Calu3 (cell line): Measurements from ENCODE around the gene ABCG5. TPM values are rescaled to one million over a fixed set of nuclear protein-coding genes. Genes with fewer than 3 reads are reported as not detected.
A peak's percentile ranks its signal among the peaks of the same experiment; 100 is the strongest.

Source experiments
- BruUV-seq: library from RNA; stranded (reverse); fragments of 400-500 nt; replicated peaks from 2 replicates; lab custom pipeline; 2021; lab: Mats Ljungman, UMichigan
- CTCF ChIA-PET: fragments of 300-600 bp; sonication (Branson Sonifier 250); formaldehyde crosslinking; loops from one replicate; lab custom pipeline; 2022; ENCODE audit warnings: antibody characterized with exemption; lab: Charles Lee
- DNase-seq: peaks from one replicate; pipeline ENCODE4 v3.0.0; 2022
- H3K27ac Mint-ChIP-seq: one replicate; pipeline ENCODE4 v1.8.0; 2022; ENCODE audit warnings: mixed read lengths; ENCODE audit not compliant: unreplicated experiment
- H3K27me3 Mint-ChIP-seq: one replicate; pipeline ENCODE4 v1.8.0; 2022; ENCODE audit warnings: mixed read lengths; ENCODE audit not compliant: unreplicated experiment
- H3K36me3 Mint-ChIP-seq: one replicate; pipeline ENCODE4 v1.8.0; 2022; ENCODE audit warnings: mild to moderate bottlenecking, moderate library complexity, mixed read lengths; ENCODE audit not compliant: insufficient read depth, unreplicated experiment
- H3K4me1 Mint-ChIP-seq: one replicate; pipeline ENCODE4 v1.8.0; 2022; ENCODE audit warnings: mild to moderate bottlenecking, low read depth, mixed read lengths; ENCODE audit not compliant: unreplicated experiment
- H3K4me3 Mint-ChIP-seq: one replicate; pipeline ENCODE4 v1.8.0; 2022; ENCODE audit warnings: mild to moderate bottlenecking, low read depth, moderate library complexity, mixed read lengths; ENCODE audit not compliant: unreplicated experiment
- H3K9me3 Mint-ChIP-seq: one replicate; pipeline ENCODE4 v1.8.0; 2022; ENCODE audit warnings: low read depth, mixed read lengths; ENCODE audit not compliant: unreplicated experiment
- intact Hi-C: fragments of 100-400 bp; cut with micrococcal nuclease; formaldehyde crosslinking; loops from one replicate; pipeline ENCODE4 v1.10.0; 2022; ENCODE audit not compliant: unreplicated experiment
- total RNA-seq: library from RNA; stranded (reverse); gene quantifications from 2 replicates; pipeline ENCODE4 v1.2.3, GENCODE V29; 2022
- TF ChIP-seq, protein P1 (sequence below): fragments of 200-600 bp; IDR thresholded peaks from one replicate; pipeline ENCODE4 v1.8.0; 2022; ENCODE audit warnings: antibody characterized with exemption; ENCODE audit not compliant: unreplicated experiment

The ABCG5 gene
- total RNA-seq, 1 experiment from 2014 or later = 0.66 TPM

DNA sequence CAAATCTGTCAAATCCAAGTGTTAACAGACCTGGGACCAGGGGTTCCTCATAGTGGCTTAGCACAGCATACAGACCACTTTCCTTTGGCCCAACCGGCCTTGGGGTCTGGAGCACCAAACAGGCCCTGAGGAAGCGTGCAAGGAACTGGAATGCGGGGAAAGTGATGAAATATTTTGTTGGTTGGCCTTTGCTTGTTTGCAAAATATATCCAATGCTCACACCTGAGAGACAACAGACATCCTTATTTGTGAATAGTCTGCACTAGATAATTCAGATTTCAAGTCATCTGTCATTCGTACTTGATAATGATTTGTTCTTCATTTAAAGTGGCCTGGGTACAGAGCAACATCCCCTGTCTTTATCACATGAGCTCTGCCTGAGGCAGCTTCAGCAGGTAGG is 43.7 kb upstream of the ABCG5 start:
- no peaks in the 10 kb centered on the region for H3K27me3 Mint-ChIP-seq
- BruUV-seq = TSS peak; percentile 4
- H3K36me3 Mint-ChIP-seq = peaks cover 25% of the 10 kb centered on the region
- TF ChIP-seq, protein P1, sequence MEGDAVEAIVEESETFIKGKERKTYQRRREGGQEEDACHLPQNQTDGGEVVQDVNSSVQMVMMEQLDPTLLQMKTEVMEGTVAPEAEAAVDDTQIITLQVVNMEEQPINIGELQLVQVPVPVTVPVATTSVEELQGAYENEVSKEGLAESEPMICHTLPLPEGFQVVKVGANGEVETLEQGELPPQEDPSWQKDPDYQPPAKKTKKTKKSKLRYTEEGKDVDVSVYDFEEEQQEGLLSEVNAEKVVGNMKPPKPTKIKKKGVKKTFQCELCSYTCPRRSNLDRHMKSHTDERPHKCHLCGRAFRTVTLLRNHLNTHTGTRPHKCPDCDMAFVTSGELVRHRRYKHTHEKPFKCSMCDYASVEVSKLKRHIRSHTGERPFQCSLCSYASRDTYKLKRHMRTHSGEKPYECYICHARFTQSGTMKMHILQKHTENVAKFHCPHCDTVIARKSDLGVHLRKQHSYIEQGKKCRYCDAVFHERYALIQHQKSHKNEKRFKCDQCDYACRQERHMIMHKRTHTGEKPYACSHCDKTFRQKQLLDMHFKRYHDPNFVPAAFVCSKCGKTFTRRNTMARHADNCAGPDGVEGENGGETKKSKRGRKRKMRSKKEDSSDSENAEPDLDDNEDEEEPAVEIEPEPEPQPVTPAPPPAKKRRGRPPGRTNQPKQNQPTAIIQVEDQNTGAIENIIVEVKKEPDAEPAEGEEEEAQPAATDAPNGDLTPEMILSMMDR = no peak
- H3K4me3 Mint-ChIP-seq = no peak overlapping the region
- intact Hi-C loops = loop anchor here (10.0 kb wide), 1 partner anchor 278 kb away; no protein-coding TSS in a partner anchor
- no peak for DNase-seq
- no peaks in the 10 kb centered on the region for H3K9me3 Mint-ChIP-seq
- CTCF ChIA-PET = no interaction called here
- no peaks in the 10 kb centered on the region for H3K4me1 Mint-ChIP-seq
- H3K27ac Mint-ChIP-seq = no peak overlapping the region

DNA sequence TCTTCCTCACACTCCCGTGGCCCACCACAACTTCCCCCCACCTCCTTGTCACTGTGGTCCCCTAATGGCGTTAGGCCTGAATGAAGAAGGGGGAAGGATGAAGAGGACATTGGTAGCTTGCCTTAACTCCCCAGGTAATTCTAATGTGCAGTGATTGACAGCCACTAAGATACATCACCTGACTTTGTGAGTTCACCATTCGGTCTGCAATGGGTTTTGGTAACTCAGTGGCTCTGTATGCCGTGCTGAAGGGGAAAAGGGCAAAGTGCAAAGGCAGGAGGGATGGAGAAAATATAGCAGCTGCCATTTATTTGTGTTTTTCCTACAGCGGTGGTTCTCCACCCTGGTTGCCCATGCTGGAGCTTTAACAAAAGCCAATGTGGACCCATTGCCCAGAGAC is 42.3 kb upstream of the ABCG5 start:
- no peaks in the 10 kb centered on the region for H3K4me1 Mint-ChIP-seq
- no peak overlapping the region for H3K4me3 Mint-ChIP-seq
- no peak for DNase-seq
- TF ChIP-seq, protein P1 = no peak
- CTCF ChIA-PET = no interaction called here
- BruUV-seq = no TSS peak
- no peaks in the 10 kb centered on the region for H3K9me3 Mint-ChIP-seq
- peaks cover 14% of the 10 kb centered on the region for H3K36me3 Mint-ChIP-seq
- peaks cover 8% of the 10 kb centered on the region for H3K27me3 Mint-ChIP-seq
- intact Hi-C loops = loop anchor here (10.0 kb wide), 1 partner anchor 276 kb away; no protein-coding TSS in a partner anchor
- peak overlapping the region; percentile 17 for H3K27ac Mint-ChIP-seq

DNA sequence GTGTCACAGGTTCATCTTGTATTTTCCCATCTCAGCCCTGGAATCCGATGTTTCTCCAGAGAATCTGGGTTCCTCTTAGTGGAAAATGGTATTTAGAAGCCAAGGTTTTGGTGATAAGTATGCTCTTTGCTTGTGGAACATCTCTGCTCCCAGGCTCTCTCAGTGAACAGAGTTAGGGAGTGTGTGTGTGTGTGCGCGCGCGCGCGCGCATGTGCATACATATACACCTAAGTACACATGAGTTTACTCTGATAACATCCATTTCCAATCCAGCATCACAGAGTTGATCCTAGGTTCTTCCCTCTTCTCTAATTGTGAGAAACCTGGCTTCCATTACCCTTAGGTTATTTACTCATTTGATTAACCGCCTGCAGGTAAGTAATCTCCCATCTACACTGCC is 41.8 kb upstream of the ABCG5 start:
- CTCF ChIA-PET = no interaction called here
- DNase-seq = no peak
- Mint-ChIP-seq H3K4me1 (no peaks in the 10 kb centered on the region), H3K36me3 (peaks cover 9% of the 10 kb centered on the region), H3K4me3 (no peak overlapping the region), H3K9me3 (no peaks in the 10 kb centered on the region), H3K27ac (peak overlapping the region; percentile 17), H3K27me3 (peaks cover 13% of the 10 kb centered on the region)
- BruUV-seq = no TSS peak
- intact Hi-C loops = loop anchor here (10.0 kb wide), 1 partner anchor 276 kb away; no protein-coding TSS in a partner anchor
- TF ChIP-seq, protein P1 = no peak

DNA sequence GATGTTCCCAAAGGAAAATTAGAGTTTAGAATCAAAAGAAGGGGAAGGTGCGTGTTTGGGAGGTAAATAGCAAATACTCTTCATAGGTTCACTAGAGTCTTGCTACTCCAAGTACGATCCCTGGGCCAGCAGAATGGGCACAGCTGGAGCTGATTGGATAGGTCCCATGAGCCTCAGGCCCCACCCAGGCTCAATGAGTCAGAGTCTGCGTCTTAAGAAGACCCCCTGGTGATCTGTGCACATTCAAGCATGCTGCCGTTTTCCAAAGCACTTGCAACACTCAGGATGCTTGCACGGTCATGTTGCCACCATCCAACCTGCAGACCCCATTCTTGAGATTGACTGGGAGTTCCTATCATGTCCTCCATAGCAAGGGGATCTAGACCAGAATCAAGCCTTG is 40.6 kb upstream of the ABCG5 start:
- intact Hi-C loops = loop anchor here (2.0 kb wide), 1 partner anchor 80 kb away; no protein-coding TSS in a partner anchor
- DNase-seq = no peak
- no peaks in the 10 kb centered on the region for H3K4me1 Mint-ChIP-seq
- TF ChIP-seq, protein P1 = no peak
- no TSS peak for BruUV-seq
- H3K9me3 Mint-ChIP-seq = no peaks in the 10 kb centered on the region
- H3K4me3 Mint-ChIP-seq = no peak overlapping the region
- peaks cover 15% of the 10 kb centered on the region for H3K27me3 Mint-ChIP-seq
- peaks cover 4% of the 10 kb centered on the region for H3K36me3 Mint-ChIP-seq
- no peak overlapping the region for H3K27ac Mint-ChIP-seq
- CTCF ChIA-PET = interaction anchor here (0.7 kb wide), 1 partner anchor 274 kb away, joined by 4 read pairs; no protein-coding TSS in a partner anchor
